T-helper 2 cell (primary cell): ENCODE data around the gene TIGD1.

Source experiments
- DNase-seq, 5 experiments: peaks; one replicate each; pipeline versions ENCODE4 v3.0.0 to v3.0.0-alpha.2; 2012 to 2022

The TIGD1 gene

DNA sequence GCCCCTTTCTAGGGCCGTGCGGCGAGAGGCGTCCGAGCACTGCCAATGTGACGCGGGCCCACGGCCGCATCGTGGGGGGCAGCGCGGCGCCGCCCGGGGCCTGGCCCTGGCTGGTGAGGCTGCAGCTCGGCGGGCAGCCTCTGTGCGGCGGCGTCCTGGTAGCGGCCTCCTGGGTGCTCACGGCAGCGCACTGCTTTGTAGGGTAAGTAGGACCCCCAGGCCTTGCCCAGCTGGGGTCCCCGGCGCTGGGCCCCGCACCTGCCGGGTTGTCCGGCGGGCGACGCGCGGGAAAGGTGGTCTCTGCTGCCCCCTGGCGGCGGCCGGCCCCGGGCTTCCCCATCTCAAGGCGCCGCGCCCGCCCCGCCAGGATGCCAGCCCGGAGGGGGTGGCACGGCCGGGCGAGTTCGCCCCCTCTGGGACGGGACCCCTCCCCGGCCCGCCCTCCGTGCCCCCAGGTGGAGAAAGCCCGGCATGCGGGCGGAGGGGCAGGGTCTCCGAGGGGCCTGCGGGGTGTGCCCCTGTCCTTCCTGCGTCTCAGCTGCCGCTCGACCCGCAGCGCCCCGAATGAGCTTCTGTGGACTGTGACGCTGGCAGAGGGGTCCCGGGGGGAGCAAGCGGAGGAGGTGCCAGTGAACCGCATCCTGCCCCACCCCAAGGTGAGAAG is 28.3 kb downstream of the TIGD1 start:
- peak; percentile 41 to 63 (median 56) for DNase-seq

DNA sequence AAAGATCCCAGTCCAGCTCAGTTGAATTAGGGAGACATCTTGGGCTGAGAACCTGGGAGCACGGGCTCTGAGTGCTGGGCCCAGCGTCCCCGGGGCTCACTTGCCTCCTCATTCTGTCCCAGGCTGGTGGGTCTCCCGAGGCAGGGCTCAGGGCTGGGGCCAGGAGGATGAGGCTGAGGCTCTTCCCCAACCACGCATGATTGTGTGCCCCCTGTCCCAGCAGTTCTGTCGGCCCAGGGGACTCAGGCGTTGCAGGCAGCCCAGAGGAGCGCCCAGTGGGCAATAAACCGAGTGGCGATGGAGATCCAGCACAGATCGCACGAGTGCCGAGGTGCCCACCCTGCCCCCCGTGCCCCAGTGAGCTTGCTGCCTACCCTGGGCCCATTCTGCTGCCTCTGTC is 29.3 kb downstream of the TIGD1 start:
- DNase-seq = no peak

DNA sequence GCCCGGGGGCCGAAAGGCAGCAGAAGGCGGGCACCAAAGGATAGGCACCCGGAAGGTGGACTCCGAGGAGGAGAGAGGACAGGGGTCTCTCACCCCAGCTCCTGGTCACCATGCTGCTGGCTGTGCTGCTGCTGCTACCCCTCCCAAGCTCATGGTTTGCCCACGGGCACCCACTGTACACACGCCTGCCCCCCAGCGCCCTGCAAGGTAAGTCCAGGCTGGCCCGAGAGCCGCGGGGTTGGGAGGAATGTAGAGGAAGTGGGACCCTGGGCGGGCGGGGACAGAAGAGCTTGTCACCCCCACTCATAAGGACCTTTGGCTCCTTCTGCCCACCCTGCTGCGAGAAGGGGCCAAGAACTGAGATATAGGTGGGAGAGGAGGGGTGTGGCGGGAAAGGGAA is 29.9 kb downstream of the TIGD1 start:
- no peak for DNase-seq

DNA sequence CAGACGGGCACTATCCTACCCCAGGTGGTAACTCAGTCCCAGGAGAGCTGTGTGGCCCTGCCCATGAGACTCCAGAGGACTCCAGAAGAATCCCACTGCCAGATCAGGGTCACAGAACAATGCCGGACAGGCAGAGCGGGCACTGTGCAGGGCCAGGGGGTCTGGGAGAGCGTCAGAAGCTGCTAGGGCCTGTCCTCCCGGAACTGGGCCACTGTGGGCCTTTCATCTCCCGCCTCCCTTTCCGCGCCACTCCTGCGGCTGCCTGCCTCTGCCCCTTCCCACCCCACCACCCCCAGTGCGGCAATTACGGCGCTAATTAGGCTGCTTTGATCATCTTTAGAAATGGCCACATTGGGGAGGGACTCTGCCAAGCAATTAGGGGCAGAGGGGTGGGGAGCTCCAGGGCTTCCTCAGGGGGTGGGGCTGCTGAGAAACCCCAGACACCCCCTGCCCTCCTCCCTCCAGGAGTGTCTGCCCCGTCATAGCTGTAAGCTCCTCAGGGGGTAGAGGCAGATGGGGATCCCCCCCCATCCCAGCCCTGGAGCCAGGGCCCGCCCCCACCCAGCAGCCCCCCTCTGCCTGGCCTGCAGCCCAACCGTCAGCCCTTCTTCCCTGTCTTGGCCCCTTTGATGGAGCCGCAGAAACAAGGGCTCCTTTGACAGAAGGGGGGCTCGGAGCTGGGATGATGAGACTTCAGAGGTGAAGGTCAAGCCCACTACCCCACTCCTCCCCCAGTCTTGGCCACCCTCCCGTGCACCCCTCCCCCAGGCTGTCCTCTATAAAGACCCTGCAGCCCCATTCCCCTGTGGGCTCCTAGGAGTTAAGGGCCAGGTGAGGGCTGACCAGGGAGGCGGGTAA is 30.5 kb downstream of the TIGD1 start, which contains the start of gene PRSS56:
Gene PRSS56 (plus strand): TSS at position 808 of the 858 bp plus-strand sequence. CDS start 211 bp downstream, outside the sequence.
- no peak for DNase-seq

DNA sequence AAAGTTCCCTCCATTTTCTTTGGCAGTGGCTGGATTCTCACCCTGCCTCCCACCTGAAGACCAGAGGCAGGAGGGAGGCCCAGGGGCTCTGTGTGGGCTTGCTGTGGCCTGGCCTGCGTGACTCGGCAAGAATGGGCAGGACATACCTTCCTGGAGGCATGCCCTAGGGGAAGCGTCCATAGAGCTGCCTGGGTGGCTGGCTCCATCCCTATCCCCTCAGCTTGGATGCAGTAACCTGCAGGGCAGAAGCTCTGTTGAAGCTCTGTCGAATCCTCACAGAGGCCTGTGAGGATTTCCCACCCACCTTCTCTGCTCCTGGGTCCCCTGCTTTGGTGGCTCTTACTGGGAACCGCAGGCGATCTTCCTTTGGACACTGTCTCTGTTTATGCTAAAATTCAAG is 31.5 kb downstream of the TIGD1 start:
- DNase-seq = no peak

DNA sequence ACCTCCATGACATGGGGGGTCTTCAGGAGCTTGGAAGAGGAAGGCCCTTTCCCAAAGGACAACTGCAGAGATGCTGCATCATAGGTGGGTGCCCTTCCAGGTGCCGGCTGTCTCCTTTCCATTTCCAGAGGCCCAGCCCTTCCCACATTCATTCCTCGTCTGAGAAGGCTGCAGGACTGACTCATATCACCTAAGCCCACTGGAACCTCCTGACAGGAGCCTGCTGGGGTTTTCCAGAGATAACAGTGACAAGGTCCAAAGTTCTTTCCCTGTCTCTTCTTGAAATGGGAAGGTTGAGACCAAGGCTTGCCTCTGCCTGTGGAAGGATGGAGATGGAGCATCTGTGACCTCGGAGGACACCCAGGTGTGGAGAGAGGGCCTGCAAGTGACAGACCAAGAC is 33.8 kb downstream of the TIGD1 start:
- no peak for DNase-seq

DNA sequence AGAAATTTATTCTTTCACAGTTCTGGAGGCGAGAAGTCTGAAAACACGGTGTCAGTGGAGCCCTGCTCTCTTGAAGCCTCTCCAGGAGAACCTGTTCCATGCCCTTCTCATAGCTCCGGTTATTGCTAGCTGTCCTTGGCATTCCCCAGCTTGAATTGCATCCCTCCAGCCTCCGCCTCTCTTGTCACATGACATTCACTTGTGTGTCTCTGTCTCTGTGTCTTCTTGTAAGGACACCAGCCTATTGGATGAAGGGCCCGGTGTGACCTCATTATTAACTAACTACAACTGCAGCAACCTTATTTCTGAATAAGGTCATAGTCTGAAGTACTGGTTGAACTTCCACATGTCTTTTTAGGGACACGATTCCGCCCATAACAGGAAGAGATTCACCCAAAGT is 34.7 kb downstream of the TIGD1 start:
- DNase-seq = no peak

DNA sequence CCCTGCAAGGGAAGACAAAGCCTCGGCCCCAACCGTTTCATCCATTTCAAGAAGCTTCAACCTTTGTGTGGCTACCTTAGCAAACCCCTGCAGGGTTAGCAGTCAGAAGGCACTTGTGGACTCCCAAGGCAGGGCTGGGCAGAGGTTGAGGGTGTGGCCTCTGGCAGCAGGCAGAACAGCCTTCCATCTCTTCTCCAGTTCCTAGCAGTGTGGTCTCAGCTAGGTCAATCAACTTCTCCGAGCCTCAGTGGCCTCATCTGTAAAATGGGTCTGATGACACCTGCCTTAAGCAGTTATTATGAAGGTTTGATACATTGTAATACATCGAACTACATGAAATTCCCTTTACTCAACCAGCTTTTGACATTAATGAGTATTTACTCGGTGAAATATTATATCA is 37.0 kb downstream of the TIGD1 start:
- DNase-seq = no peak

DNA sequence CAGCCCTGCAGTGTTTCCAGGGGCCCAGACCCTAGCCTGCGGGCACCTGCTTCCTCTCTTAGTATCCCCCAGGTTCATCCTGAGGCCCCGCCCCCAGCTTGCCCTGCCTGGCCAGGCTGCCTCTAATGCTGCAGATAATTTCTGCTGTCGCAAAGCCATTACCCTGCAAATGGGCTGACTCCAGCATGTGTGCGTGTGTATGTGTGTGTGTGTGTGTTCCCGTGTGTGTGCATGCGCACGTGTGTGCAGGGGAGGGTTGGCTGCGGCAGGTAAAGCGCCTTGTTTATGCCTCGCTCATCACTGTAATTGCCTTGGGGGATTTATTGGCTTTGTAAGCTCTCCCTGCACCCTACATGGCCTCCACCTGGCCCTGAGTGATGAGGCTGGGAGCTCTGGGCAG is 37.8 kb downstream of the TIGD1 start:
- DNase-seq = no peak

DNA sequence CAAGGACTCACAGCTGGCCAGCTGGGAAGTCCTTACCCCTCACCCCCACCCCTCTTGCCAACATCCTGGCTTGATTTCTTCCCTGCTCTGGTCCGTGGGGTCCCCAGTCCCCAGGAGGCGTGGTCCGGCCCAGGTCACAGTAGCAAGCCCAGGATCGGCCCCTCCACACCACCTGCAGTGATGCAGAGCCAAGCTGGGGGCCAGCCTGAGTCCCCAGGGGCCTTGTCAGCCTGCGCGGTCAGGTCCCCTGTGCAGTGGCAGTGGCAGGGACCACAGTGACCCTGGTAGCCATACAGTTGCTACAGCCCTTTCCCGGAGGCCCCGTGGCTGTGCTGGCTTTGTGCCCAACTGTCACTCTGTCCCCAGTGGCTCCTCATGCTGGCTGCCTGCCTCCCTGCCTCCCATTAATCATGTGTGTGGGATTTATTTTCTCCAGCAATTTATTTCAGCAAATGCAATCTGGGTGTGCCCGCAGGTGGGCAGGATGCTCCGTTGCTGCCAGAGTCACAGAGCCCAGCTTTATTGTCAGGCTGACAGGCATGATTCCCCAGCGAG is 38.9 kb downstream of the TIGD1 start:
- DNase-seq = no peak

DNA sequence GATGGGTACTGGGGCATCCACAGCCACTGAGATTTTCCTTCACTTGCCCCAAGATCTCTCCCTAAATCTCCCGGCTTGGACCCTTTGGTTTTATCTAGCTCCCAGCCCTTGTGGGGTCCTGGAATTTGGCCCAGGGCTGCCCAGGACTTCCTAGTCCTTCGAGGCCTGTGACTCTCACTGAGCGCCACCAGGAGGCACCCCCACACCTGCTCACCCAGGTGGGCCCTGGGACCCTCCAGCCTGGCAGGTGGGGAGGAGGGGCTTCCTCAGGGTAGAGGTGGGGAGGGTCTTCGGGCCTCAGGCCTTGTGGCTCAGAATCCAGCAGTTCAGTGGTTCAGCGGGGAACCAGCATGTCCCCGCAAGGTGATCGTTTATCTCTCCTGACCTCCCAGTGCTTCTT is 42.1 kb downstream of the TIGD1 start:
- no peak for DNase-seq

DNA sequence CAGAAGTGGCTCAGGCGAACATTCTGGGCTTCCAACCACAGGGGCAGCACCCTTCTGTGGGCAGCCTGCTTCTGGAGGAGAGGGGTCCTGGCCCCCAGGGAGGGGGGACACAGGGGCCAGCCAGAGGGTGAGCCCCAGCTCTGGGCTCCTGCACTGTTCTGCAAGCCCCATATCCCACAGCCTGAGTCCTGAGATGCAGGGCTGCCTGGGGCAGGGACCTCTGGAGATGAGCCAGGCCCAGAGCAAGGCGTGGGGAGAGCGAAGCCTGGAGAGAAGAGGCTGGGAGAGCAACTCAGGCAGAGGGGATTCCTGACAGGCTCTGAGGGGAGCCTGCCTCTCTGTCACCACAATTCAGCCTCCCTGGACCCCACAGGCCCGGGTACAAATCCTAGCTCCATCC is 43.6 kb downstream of the TIGD1 start:
- DNase-seq = no peak

DNA sequence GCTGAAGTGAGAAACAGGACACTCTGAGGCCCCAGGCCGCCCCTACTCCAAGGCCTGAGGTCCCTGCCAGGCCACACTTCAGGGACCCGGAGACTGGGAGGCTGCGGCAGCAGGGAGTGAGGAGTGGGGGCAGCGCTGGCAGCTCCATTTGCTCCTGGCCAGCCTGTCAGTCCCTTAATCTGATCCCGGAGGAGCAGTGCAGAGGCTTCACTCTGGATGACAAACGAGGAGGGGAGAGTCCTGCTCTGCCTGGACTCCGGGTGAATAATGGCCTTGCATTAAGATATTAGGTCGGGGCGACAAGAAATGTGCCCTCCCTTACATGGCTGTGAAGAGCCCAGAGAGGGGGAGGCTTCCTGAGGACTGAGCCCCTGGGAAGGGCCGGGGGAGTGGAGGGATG is 44.5 kb downstream of the TIGD1 start:
- DNase-seq = no peak

DNA sequence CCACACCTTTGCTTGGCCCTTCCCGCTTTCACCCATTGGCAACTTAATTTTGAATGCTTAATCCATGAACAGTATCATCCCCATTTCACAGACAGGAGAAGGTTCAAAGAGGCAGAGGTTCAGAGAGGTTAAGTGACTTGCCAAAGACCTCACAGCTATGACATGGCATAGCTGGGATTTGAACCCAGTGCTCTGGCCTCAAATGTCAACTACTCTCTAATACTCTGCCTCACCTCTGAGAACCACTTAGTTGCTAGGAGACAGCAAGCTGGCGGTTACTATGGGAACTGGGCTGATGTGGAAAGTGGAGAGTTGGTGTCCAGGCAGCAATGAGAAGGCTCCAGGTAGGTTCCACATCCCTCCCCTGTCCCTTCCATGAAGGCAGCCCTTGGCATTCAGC is 45.9 kb downstream of the TIGD1 start:
- DNase-seq = no peak

DNA sequence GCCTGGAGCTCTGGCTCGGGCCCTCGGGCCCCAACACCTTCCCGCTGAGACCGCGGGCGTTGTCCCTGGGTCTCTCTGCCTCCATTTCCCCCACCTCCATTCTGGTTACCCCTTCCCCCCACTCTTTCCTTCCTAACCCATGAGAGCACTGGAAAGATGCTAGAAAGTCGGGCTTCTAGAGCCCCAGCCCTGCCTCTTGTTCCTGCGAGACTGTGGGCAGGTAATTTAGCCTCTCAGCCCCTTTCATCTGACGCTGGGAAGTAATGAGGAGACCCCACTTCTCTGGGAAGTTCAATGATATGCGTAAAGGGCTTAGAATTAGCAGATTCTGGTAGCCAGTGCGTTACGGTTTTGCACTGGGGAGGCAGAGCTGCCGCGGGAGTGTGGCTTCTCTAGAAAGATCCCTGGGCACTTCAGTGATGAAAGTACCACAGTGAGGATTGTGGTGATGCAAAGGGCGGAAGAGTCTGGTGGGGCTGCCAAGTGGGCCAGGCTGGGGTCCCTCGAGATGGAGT is 46.5 kb downstream of the TIGD1 start:
- no peak for DNase-seq

DNA sequence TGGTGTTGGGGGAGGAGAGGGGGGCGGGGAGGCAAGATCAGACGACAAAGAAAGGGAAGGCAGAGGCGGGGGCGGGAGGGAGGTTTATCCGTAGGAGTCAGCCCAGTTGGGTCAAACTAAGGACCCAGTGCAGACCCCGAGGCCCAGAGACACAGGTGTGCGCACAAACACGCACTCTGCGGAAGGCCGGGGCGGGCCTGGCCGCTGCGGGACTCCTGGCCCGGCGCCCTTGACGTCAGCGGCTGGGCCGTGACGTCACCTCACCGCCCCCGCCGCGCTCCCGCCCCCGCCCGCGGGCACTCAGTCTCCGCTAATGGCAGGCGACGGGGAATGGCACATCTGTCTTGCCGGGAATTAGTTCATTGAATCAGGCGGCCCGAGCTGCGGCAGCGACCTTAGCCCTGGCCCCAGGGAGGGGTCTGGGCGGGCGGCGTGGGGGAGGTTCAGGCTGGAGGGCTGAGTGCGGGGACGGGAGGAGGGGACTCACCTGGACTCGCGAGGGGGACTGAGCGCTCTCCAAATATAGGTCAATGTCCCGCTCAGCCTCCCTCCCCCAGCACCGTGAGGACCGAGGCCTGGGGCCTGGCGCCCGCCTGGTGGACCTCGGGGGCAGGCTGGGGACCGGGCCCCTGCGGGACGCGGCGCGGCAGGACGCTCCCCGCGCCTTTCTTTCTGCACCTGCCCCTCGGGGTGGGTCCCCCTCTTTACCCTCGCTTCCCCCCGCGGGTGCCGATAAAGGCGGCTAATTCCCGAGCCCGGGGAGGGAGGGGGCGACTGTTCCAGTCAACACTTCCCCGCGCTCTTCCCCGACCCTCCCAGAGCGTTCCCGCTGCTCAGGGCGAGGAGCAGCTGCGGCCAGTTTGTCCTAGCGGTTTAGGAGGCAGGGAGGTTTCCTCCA is 47.2 kb downstream of the TIGD1 start:
- peak in 4 of 5 experiments; percentile 8 to 53 (median 36) for DNase-seq

DNA sequence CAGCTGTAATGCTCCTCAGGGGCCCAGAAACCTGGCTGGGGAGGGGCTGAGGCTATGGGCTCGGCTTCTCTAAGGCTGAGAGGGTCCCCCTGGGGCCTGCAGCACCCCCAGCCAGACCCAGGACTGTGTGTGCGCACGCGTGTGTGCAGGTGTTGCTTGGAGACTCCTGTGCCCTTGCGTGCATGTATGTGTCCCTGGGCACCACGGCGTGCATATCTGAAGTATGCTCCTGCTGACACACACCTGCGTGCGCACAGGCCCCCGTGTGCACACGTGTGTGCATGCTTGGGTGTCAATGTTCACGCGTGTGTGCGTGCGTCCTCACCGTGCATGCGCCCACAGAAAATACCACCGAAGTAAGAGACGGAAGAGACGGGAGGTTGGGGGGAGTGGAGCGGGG is 47.8 kb downstream of the TIGD1 start:
- DNase-seq = peak in 2 of 5 experiments; percentile 28 to 35

DNA sequence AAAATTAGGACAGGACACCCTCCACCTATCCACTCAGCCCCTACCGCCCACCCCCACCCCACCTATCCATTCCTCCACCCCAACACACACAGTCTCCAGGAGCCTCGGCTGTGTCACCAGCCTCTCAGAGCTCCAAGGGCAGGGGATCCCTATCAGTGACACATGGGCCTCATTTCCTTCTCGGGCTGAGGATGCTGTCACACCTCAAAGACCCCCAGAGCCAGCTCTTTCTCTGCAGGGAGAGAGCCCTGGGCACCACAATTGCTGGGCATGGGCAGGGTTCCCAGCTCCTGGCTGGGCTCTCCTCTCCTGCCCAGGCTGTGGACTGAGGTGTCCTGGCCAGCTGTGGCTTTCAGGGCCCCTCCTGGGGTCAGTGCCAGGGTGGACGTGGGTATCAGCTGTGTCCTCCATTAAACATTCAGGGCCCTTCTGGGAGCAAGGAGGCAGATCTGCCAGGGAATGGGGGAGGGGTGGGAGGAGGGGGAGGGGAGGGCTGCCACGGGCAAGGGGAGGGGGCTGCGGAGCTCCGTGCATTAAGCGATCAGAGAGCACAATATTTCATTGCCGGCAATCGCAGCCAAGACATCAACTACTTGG is 48.5 kb downstream of the TIGD1 start:
- DNase-seq = no peak

DNA sequence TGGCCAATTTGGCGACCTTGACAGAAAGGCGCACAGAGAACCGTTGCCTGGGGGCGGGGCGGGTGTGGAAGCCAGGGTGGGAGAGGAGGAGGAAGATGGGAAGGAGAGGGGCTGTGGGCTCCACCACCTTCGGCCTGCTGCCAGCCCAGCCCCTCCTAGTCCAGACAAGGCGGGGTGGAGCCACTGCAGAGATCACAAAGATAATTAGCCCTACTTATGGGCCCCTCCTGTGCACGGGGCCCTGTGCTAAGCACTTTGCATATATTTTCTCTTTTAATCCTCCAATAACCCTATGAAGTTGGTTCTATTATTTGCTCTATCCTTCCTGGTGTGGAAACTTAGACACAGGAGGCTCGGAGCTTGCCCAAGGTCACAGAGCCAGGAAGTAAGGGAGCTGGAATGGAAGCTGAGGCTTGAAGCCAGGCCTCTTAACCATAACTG is 49.0 kb downstream of the TIGD1 start:
- DNase-seq = no peak

DNA sequence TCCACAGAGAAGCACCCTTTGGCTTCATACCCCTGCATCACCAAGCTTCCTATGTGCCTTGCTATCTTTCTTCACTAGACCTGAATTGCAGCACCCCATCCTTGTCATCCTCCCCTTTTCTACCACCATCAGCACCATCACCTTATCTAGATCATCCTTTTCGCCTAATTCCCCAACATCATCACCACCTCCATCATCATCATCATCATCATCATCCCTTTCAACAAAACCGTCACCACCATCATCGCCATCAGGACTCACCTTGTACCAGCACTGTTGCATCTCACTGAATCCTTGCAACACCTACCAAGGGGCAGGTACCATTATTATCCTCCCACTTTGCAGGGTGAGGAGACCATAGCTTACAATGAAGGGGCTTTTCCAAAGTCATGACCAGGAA is 51.9 kb downstream of the TIGD1 start:
- DNase-seq = no peak
